Glutamatergic neuron (in vitro differentiated cells): ENCODE measurements around the gene LYPD8. TPM values are rescaled to one million over a fixed set of nuclear protein-coding genes. Genes with fewer than 3 reads are reported as not detected.

Source experiments
- DNase-seq: peaks from one replicate; pipeline ENCODE4 v3.0.0; 2022
- H3K27ac Mint-ChIP-seq: one replicate; pipeline ENCODE4 v1.8.0; 2020; ENCODE audit warnings: mild to moderate bottlenecking, mixed read lengths, inconsistent platforms; ENCODE audit not compliant: unreplicated experiment
- H3K27me3 Mint-ChIP-seq: one replicate; pipeline ENCODE4 v1.8.0; 2020; ENCODE audit warnings: mild to moderate bottlenecking, moderate library complexity, mixed read lengths, inconsistent platforms; ENCODE audit not compliant: unreplicated experiment
- H3K36me3 Mint-ChIP-seq: one replicate; pipeline ENCODE4 v1.8.0; 2020; ENCODE audit warnings: mild to moderate bottlenecking, mixed read lengths, inconsistent platforms; ENCODE audit not compliant: unreplicated experiment
- H3K4me1 Mint-ChIP-seq: one replicate; pipeline ENCODE4 v1.8.0; 2020; ENCODE audit warnings: mild to moderate bottlenecking, low read depth, mixed read lengths, inconsistent platforms; ENCODE audit not compliant: unreplicated experiment
- H3K4me3 Mint-ChIP-seq: one replicate; pipeline ENCODE4 v1.8.0; 2020; ENCODE audit warnings: mild to moderate bottlenecking, mixed read lengths, inconsistent platforms; ENCODE audit not compliant: unreplicated experiment
- H3K9me3 Mint-ChIP-seq: one replicate; pipeline ENCODE4 v1.8.0; 2020; ENCODE audit warnings: mild to moderate bottlenecking, moderate library complexity, mixed read lengths, inconsistent platforms; ENCODE audit not compliant: unreplicated experiment
- total RNA-seq: library from RNA; stranded (reverse); fragmentation: NEBNext Ultra II Directional; extraction: Animal tissue kit (Norgen Biotek cat#: 25700); gene quantifications from one replicate; pipeline ENCODE4 v1.2.1, GENCODE V29; 2021; ENCODE audit not compliant: unreplicated experiment
- TF ChIP-seq, protein P1 (sequence below): fragments of 200-600 bp; sonication (generic); IDR thresholded peaks from one replicate; pipeline ENCODE4 v1.5.0; 2021; ENCODE audit not compliant: partially characterized antibody, unreplicated experiment

Gene LYPD8
- total RNA-seq, 1 donor from 2014 or later, result not detected

DNA sequence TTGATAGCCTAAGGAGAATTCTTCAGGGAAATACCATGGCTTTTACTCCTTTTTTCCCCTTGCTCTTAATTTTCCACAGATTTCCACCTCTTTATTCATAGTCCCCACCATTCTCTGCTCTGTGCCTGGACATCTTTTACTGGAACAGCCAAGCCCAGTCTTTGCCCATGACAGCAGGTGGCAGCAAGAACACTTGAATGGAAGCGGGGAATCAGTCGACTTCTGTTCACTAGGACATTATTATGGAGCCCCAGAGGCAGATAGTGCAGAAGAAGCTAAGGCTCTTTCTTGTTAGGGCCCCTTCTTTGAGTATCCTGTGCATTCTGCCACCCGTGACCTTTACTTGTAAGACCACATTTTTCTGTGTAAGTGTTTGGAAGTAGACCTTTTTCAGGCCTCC lies 59.3 kb downstream of the LYPD8 start:
- TF ChIP-seq, protein P1, sequence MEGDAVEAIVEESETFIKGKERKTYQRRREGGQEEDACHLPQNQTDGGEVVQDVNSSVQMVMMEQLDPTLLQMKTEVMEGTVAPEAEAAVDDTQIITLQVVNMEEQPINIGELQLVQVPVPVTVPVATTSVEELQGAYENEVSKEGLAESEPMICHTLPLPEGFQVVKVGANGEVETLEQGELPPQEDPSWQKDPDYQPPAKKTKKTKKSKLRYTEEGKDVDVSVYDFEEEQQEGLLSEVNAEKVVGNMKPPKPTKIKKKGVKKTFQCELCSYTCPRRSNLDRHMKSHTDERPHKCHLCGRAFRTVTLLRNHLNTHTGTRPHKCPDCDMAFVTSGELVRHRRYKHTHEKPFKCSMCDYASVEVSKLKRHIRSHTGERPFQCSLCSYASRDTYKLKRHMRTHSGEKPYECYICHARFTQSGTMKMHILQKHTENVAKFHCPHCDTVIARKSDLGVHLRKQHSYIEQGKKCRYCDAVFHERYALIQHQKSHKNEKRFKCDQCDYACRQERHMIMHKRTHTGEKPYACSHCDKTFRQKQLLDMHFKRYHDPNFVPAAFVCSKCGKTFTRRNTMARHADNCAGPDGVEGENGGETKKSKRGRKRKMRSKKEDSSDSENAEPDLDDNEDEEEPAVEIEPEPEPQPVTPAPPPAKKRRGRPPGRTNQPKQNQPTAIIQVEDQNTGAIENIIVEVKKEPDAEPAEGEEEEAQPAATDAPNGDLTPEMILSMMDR, result no peak
- no peak overlapping the region for H3K27ac Mint-ChIP-seq
- no peaks in the 10 kb centered on the region for H3K4me1 Mint-ChIP-seq
- peaks cover 22% of the 10 kb centered on the region for H3K9me3 Mint-ChIP-seq
- peaks cover 12% of the 10 kb centered on the region for H3K36me3 Mint-ChIP-seq
- H3K4me3 Mint-ChIP-seq, result no peak overlapping the region
- DNase-seq, result no peak
- H3K27me3 Mint-ChIP-seq, result peaks cover 11% of the 10 kb centered on the region

DNA sequence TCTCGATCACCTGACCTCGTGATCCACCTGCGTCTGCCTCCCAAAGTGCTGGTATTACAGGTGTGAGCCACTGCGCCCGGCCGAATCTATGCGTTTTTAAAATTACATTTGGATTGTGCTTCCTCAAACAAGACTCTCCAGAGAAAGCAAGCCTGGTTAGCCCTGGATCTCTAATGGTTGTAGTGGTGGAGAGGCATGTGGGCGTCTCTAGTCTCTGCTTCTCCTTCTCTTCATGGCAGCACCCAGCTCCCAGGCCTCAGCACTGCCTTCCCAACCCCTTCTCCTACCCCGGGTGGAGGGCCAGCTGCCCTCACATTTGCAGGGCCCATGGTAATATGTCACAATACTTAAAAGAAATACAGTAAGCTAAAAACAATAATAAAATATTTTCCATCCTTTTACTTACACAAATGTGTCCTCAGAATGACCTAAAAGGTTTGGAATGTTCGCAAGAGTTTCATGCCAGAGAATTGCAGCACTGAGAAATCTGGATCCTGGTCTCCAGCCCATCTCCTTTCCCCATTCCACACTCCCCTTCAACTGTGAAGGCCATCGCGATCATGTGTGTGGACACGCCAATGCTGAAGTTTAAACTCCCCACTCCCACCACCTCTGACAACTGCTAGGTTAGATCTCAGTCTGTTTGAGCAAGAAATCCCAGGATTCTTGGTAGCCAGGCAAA lies 60.0 kb downstream of the LYPD8 start:
- TF ChIP-seq, protein P1, result no peak
- Mint-ChIP-seq H3K9me3 (peaks cover 27% of the 10 kb centered on the region), H3K4me3 (no peak overlapping the region), H3K36me3 (peaks cover 12% of the 10 kb centered on the region), H3K27me3 (peaks cover 11% of the 10 kb centered on the region), H3K4me1 (no peaks in the 10 kb centered on the region), H3K27ac (no peak overlapping the region)
- no peak for DNase-seq

DNA sequence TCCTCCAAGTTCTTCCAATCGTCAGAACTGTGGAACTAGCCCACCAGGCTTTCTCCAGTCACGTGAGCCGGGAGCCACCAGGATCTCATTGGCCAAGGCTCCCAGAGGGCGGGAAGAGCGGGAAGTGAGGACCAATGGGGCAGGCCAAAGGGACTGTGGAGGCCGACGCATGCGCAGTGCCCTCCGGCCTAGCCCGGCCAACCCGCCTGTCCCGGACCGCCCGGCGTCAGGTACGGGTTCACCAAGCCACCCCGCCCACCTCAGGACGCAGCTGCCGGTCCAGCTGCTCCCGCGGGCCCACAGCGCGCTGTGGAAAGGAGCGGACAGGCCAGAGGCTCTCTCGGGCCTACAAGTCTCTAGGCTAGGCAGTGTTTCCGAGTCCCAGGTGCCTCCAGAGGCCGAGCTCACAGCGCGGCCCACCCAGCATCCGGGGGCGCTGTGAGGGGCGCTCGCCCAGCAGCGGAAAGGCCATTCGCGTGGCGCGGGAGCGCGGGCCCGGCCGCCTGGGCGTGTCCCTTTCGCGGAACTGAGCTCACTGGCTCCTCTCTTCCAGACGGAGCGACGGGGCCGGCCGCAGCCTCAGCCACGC lies 63.9 kb downstream of the LYPD8 start:
- H3K4me1 Mint-ChIP-seq, result no peaks in the 10 kb centered on the region
- no peak overlapping the region for H3K27ac Mint-ChIP-seq
- H3K4me3 Mint-ChIP-seq, result no peak overlapping the region
- H3K36me3 Mint-ChIP-seq, result peaks cover 8% of the 10 kb centered on the region
- H3K27me3 Mint-ChIP-seq, result peaks cover 9% of the 10 kb centered on the region
- peaks cover 22% of the 10 kb centered on the region for H3K9me3 Mint-ChIP-seq
- DNase-seq, result no peak
- TF ChIP-seq, protein P1, result no peak

Other genes with a start within 250 kb of the LYPD8 start
- not detected for gene OR2G6, start 247.7 kb downstream of the LYPD8 start, total RNA-seq
- not detected for gene OR2T29, start 193.0 kb downstream of the LYPD8 start, total RNA-seq
- not detected for gene OR2T34, start 181.0 kb downstream of the LYPD8 start, total RNA-seq
- gene OR2T10, start 158.1 kb downstream of the LYPD8 start, total RNA-seq, result not detected
- gene OR2T11, start 120.7 kb downstream of the LYPD8 start, total RNA-seq, result not detected
- gene OR2T35, start 110.5 kb downstream of the LYPD8 start, total RNA-seq, result not detected
- gene OR2T27, start 100.2 kb downstream of the LYPD8 start, total RNA-seq, result not detected
- not detected for gene OR14I1, start 53.0 kb downstream of the LYPD8 start, total RNA-seq
- gene SH3BP5L, start 70.2 kb upstream of the LYPD8 start, total RNA-seq, result 74.0 TPM
- gene ZNF672, start 82.5 kb upstream of the LYPD8 start, total RNA-seq, result 30.5 TPM
- 60.2 TPM for gene ZNF692, start 103.3 kb upstream of the LYPD8 start, total RNA-seq
- gene PGBD2, start 150.5 kb upstream of the LYPD8 start, total RNA-seq, result 11.5 TPM